GM18505 (cell line): ENCODE data around the gene ANK2.

Experiments used
- ATAC-seq: cut with Tn5 transposase; IDR thresholded peaks from one replicate; pipeline ENCODE4 v1.9.1; 2021; ENCODE audit not compliant: unreplicated experiment
- POLR2A ChIP-seq: IDR thresholded peaks from 4 replicates; pipeline ENCODE4 v1.6.1; 2011; ENCODE audit warnings: borderline replicate concordance; ENCODE audit not compliant: insufficient read depth, insufficient read length; ENCODE audit errors: extremely low read depth

Gene ANK2

GRCh38 chr4:113049421-113050370, at the start of gene ANK2:
Gene ANK2 (plus strand): TSS chr4:113049653. CDS start chr4:113049729, 76 bp downstream.
- no peak for TF ChIP-seq POLR2A
- ATAC-seq, result no peak

- no peak for ATAC-seq
- TF ChIP-seq POLR2A, result no peak
These were observed 45.6 kb upstream of the ANK2 start for GRCh38 chr4:113003841-113004240.

- ATAC-seq, result no peak
- no peak for TF ChIP-seq POLR2A
These were observed 44.8 kb upstream of the ANK2 start for GRCh38 chr4:113004655-113005054.

GRCh38 chr4:113006632-113007031, 42.8 kb upstream of the ANK2 start:
- no peak for TF ChIP-seq POLR2A
- ATAC-seq, result no peak

- TF ChIP-seq POLR2A, result no peak
- ATAC-seq, result no peak
These were observed 42.3 kb upstream of the ANK2 start for GRCh38 chr4:113007151-113007550.

GRCh38 chr4:113008135-113008534, 41.3 kb upstream of the ANK2 start:
- no peak for ATAC-seq
- TF ChIP-seq POLR2A, result no peak

- no peak for TF ChIP-seq POLR2A
- ATAC-seq, result no peak
These were observed 40.7 kb upstream of the ANK2 start for GRCh38 chr4:113008716-113009115.

GRCh38 chr4:113009461-113009860, 40.0 kb upstream of the ANK2 start:
- TF ChIP-seq POLR2A, result no peak
- no peak for ATAC-seq

GRCh38 chr4:113012122-113012725, 37.2 kb upstream of the ANK2 start:
- TF ChIP-seq POLR2A, result no peak
- ATAC-seq, result no peak

- TF ChIP-seq POLR2A, result no peak
These were observed 36.7 kb upstream of the ANK2 start for GRCh38 chr4:113012786-113013185.

GRCh38 chr4:113013751-113014150, 35.7 kb upstream of the ANK2 start:
- no peak for TF ChIP-seq POLR2A

More at GRCh38 chr4:113012786-113013185, 36.7 kb upstream of the ANK2 start:
- ATAC-seq, result no peak

GRCh38 chr4:113016377-113016776, 33.1 kb upstream of the ANK2 start:
- no peak for ATAC-seq

More at GRCh38 chr4:113013751-113014150, 35.7 kb upstream of the ANK2 start:
- no peak for ATAC-seq

GRCh38 chr4:113020966-113021365, 28.5 kb upstream of the ANK2 start:
- no peak for TF ChIP-seq POLR2A

More at GRCh38 chr4:113016377-113016776, 33.1 kb upstream of the ANK2 start:
- TF ChIP-seq POLR2A, result no peak

GRCh38 chr4:113024388-113024787, 25.1 kb upstream of the ANK2 start:
- no peak for TF ChIP-seq POLR2A
- ATAC-seq, result no peak

More at GRCh38 chr4:113020966-113021365, 28.5 kb upstream of the ANK2 start:
- ATAC-seq, result no peak
